Upper lobe of left lung (tissue), 6 donors: ENCODE measurements around the gene CPNE4. TPM values are rescaled to one million over a fixed set of nuclear protein-coding genes. Genes with fewer than 3 reads are reported as not detected.

Experiments
- ATAC-seq, 2 donors: fragments of 200-7000 bp; cut with Tn5 transposase; one replicate each; pipeline ENCODE4 v1.9.1; 2022; ENCODE audit warnings: mild to moderate bottlenecking in 2 of 2, moderate library complexity in 2 of 2; ENCODE audit not compliant: low FRiP score in 2 of 2
- DNase-seq, 2 donors: peaks; one replicate each; pipeline ENCODE4 v3.0.0-alpha.2; 2019 to 2020
- H3K27ac ChIP-seq, 4 donors: fragments of 200-600 bp; sonication (generic); one replicate each; pipeline ENCODE4 v1.5.1; 2016 to 2019
- H3K27me3 ChIP-seq, 4 donors: fragments of 200-600 bp; sonication (generic); one replicate each; pipeline ENCODE4 v1.5.1; 2017 to 2019
- H3K36me3 ChIP-seq, 4 donors: fragments of 200-600 bp; sonication (generic); one replicate each; pipeline ENCODE4 v1.5.1; 2016 to 2019
- H3K4me1 ChIP-seq, 4 donors: fragments of 200-600 bp; sonication (generic); one replicate each; pipeline ENCODE4 v1.5.1; 2018 to 2019
- H3K4me3 ChIP-seq, 4 donors: fragments of 200-600 bp; sonication (generic); one replicate each; pipeline ENCODE4 v1.5.1; 2017 to 2019; ENCODE audit warnings: mild to moderate bottlenecking in 2 of 4, moderate library complexity in 1 of 4
- H3K9me3 ChIP-seq, 4 donors: fragments of 200-600 bp; sonication (generic); one replicate each; pipeline ENCODE4 v1.5.1; 2018 to 2019
- EP300 ChIP-seq, 4 donors: sonication (generic); formaldehyde crosslinking; IDR thresholded peaks; one replicate each; pipeline ENCODE4 v1.5.1; 2017; ENCODE audit warnings: antibody characterized with exemption in 4 of 4, control low read depth in 2 of 4
- POLR2A ChIP-seq, 4 donors: fragments of 450-650 bp; IDR thresholded peaks; one replicate each; pipeline ENCODE4 v1.5.1; 2016 to 2017; ENCODE audit warnings: antibody characterized with exemption in 4 of 4, mild to moderate bottlenecking in 2 of 4
- POLR2AphosphoS5 ChIP-seq, 2 donors: sonication (generic); formaldehyde crosslinking; IDR thresholded peaks; one replicate each; pipeline ENCODE4 v1.5.1; 2017; ENCODE audit warnings: antibody characterized with exemption in 2 of 2
- WGBS, 2 donors: methylation state at CpG; one replicate each; pipeline ENCODE4 v1.1.5; 2017 to 2018; 5-methylcytosine and 5-hydroxymethylcytosine counted together
- total RNA-seq, 6 donors: library from RNA; depleted of rRNA in 4 of 6; stranded (reverse); fragments of >200 nt in 4 of 6; gene quantifications; one replicate each; pipeline versions ENCODE4 v1.1.0 to v1.2.1, GENCODE V29; 2016 to 2021
- TF ChIP-seq, protein P1 (sequence below), 6 experiments: fragments of 450-650 bp in 4 of 6; fragments of 200-600 bp in 2 of 6; sonication (generic) in 2 of 6; IDR thresholded peaks; one replicate each; pipeline ENCODE4 v1.5.1; 2016 to 2019; ENCODE audit warnings: antibody characterized with exemption in 6 of 6
- donor health status: DM: no; HTN: no; CAD: no; lungs with moderate emphysema.
- donor health status: DM: no; HTN: yes; CAD: no; lungs with severe emphysema.

Gene CPNE4
- total RNA-seq, 6 donors from 2014 or later, result 0.34 to 2.1 (median 0.47) TPM; not detected in 3

DNA sequence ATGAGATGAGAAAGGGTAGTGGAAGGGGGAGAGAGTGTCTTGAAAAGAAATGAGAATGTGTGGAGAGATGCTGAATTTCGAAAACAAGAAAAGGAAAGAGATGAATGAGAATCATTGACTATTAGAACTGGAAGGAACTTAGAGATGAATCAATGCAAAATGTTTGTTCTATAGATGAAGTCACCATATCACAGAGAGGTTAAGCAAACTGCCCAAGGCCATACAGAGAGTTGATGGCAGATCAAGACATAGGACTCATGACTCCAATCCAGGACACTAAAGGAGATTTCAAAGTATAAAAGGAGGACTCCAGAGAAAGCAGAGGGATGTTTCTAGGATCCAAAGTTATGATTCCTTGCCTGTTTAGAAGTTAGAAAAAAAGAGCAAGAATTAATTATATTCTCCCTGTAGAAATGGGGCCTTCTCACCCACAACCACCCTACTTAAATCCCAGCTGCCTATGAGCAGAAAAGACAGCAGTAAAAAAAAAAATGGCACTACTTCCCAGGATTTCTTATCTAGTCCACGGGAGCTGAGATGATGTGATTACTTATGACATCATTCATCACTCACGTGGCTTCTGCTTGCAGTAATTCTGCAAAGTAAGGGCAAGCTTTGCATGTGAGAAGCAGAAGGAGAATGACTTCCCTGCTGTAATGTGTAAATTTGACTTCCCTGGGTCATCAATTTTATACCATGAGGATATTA lies 321.2 kb downstream of the CPNE4 start:
- DNase-seq, result no peak
- no peaks in the 10 kb centered on the region for H3K36me3 ChIP-seq

DNA sequence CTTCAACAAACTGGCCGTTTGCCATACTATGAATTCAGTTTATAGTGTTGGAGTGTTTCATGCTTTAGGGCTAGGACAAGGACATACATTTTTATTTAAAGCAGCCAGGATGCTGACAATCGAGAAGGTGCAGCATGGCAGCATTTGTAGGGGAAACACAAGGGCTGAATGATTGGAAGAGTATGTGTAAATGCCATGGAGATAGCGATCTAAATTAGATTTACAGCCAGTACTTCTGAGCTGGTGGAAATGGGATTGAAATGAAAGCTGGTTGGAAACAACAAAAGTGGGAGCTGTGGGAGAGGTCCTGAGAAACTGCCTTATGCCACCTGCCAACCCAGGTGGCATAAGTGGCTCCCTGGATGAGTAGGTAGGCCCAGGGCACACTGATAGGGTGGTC lies 322.2 kb downstream of the CPNE4 start:
- 77 to 79% methylated on average over 3 of the region's 3 CpGs for WGBS, 2 donors
- Histone ChIP-seq H3K4me3 (no peak overlapping the region), H3K36me3 (no peaks in the 10 kb centered on the region), H3K9me3 (no peaks in the 10 kb centered on the region), H3K4me1 (no peaks in the 10 kb centered on the region), H3K27ac (no peak overlapping the region), H3K27me3 (no peaks in the 10 kb centered on the region)
- DNase-seq, result no peak
- no peak for ATAC-seq
- TF ChIP-seq POLR2AphosphoS5 (IDR thresholded peaks at IDR 0.05), result no peak
- TF ChIP-seq EP300 (IDR thresholded peaks at IDR 0.05), result no peak
- no peak for TF ChIP-seq POLR2A (IDR thresholded peaks at IDR 0.05)
- TF ChIP-seq, protein P1, sequence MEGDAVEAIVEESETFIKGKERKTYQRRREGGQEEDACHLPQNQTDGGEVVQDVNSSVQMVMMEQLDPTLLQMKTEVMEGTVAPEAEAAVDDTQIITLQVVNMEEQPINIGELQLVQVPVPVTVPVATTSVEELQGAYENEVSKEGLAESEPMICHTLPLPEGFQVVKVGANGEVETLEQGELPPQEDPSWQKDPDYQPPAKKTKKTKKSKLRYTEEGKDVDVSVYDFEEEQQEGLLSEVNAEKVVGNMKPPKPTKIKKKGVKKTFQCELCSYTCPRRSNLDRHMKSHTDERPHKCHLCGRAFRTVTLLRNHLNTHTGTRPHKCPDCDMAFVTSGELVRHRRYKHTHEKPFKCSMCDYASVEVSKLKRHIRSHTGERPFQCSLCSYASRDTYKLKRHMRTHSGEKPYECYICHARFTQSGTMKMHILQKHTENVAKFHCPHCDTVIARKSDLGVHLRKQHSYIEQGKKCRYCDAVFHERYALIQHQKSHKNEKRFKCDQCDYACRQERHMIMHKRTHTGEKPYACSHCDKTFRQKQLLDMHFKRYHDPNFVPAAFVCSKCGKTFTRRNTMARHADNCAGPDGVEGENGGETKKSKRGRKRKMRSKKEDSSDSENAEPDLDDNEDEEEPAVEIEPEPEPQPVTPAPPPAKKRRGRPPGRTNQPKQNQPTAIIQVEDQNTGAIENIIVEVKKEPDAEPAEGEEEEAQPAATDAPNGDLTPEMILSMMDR (IDR thresholded peaks at IDR 0.05), result no peak

More for the DNA sequence above, 321.2 kb downstream of the CPNE4 start:
- 58 to 59% methylated on average over 3 of the region's 3 CpGs for WGBS, 2 donors
- Histone ChIP-seq H3K4me3 (no peak overlapping the region), H3K27me3 (no peaks in the 10 kb centered on the region), H3K27ac (no peak overlapping the region), H3K4me1 (no peaks in the 10 kb centered on the region), H3K9me3 (no peaks in the 10 kb centered on the region)
- no peak for ATAC-seq
- TF ChIP-seq, protein P1 (IDR thresholded peaks at IDR 0.05), result no peak
- TF ChIP-seq POLR2A (IDR thresholded peaks at IDR 0.05) (no peak), EP300 (IDR thresholded peaks at IDR 0.05) (no peak), POLR2AphosphoS5 (IDR thresholded peaks at IDR 0.05) (no peak)

DNA sequence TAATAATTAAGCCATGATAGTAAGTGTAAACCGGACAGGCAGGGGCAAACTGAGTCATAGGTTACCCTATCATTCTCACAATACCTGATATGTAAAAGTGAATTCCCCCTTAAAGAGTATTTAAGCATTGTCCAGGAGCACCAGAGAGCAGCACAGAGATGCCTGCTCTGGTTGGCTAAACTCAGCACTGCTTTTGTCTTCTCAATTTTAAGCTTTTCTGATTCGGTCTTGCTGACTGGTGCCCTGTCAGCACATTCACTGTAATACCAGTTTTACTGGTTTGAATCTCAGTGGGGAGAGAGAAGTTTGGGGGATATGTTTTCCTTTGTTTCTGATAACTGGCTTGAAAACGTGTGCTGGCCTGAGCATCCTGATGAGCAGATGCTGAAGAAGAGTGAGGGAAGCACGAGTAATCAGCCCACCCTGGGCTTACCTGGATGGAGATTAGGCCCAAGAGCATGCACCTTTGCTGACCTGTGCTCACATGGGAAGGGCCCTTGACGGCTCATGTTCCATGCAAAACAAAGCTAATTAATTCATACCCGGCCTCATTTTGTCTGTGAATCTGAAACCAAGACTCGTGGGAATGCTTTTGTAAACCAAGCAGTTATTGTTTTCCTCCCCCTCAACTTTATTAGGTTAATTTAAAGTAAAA lies 323.6 kb downstream of the CPNE4 start:
- ATAC-seq, result no peak
- Histone ChIP-seq H3K9me3 (no peaks in the 10 kb centered on the region), H3K27me3 (no peaks in the 10 kb centered on the region), H3K36me3 (no peaks in the 10 kb centered on the region), H3K4me1 (no peaks in the 10 kb centered on the region), H3K4me3 (no peak overlapping the region), H3K27ac (no peak overlapping the region)
- TF ChIP-seq, protein P1 (IDR thresholded peaks at IDR 0.05), result no peak
- TF ChIP-seq POLR2AphosphoS5 (IDR thresholded peaks at IDR 0.05) (no peak), EP300 (IDR thresholded peaks at IDR 0.05) (no peak), POLR2A (IDR thresholded peaks at IDR 0.05) (no peak)
- DNase-seq, result no peak
- WGBS, 2 donors, result 48 to 58% methylated on average over 7 of the region's 7 CpGs

DNA sequence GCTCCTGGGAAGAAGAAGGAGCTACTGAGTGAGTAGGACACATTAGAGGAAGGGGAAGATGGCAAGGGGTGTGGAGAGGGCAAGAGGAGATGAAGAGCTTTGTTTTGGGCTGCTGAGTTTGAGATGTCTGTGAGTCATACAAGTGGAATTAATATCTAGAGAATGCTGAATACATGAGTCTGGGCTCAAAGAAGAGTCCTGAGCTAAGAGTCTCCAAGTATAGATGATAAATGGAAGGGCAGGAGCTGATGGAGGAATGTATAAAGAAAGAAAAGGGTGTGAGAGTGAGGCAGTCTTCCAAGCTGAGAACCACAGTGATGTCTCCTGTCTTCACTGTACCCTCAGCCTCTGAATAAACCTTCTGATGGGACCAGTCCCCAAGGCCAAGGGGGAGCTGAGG lies 326.6 kb downstream of the CPNE4 start:
- H3K9me3 ChIP-seq, result no peaks in the 10 kb centered on the region
- no peaks in the 10 kb centered on the region for H3K27me3 ChIP-seq
- TF ChIP-seq POLR2AphosphoS5 (IDR thresholded peaks at IDR 0.05), result no peak
- TF ChIP-seq, protein P1 (IDR thresholded peaks at IDR 0.05), result no peak
- TF ChIP-seq POLR2A (IDR thresholded peaks at IDR 0.05), result no peak
- TF ChIP-seq EP300 (IDR thresholded peaks at IDR 0.05), result no peak
- DNase-seq, result no peak
- H3K4me3 ChIP-seq, result no peak overlapping the region
- no peaks in the 10 kb centered on the region for H3K4me1 ChIP-seq
- H3K36me3 ChIP-seq, result no peaks in the 10 kb centered on the region
- H3K27ac ChIP-seq, result no peak overlapping the region
- no peak for ATAC-seq
